SKM-1 (cell line): Measurements from ENCODE around the gene ITGB5.

Experiments used
- DNase-seq: peaks from one replicate; lab custom pipeline; 2025; ENCODE audit not compliant: unreplicated experiment; lab: John Stamatoyannopoulos, UW

Gene ITGB5

DNA sequence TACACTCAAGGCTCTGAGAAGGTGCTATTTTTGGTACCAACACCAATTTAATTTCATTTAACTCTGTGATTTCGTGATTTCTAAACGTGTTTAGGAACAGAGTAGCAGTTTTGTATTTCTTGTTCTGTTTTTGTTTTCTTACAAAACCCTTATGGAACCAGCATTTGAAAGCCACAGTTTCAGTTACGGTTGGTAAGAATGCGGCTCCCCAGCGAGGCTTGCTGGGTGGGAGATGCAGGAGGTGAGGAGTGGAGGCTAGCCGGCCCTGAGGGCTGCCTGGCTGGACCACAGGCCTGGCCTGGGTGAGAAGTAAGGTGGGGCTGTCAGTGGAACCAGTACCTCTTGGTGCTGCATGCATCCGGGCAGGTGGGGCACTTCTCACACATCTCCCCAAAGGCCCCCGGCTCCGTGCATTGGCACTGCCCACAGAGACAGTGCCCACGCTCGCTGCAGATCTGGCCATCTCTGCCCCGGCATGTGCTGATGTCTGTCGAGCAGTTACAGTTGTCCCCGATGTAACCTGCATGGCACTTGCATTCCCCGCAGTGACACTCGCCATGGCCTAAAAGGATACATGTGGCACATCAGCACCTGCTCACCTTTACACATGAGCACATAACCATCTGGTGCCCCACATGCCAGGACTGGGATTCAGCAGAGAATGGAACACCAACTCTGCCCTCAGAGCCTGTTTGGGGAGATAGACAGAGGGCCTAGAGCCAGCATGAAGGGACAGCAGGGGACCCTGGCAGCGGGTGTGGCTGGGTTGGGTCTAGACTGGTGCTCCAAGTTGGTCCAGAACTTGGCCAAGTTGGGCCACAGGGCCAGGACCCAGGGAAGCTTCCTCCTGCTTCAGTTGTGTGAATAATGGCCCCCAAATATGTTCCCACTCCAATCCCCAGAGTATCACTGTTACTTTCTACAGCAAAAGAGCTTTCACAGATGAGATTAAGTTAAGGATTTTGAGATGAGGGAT is 113.5 kb downstream of the ITGB5 start:
- DNase-seq = no peak

DNA sequence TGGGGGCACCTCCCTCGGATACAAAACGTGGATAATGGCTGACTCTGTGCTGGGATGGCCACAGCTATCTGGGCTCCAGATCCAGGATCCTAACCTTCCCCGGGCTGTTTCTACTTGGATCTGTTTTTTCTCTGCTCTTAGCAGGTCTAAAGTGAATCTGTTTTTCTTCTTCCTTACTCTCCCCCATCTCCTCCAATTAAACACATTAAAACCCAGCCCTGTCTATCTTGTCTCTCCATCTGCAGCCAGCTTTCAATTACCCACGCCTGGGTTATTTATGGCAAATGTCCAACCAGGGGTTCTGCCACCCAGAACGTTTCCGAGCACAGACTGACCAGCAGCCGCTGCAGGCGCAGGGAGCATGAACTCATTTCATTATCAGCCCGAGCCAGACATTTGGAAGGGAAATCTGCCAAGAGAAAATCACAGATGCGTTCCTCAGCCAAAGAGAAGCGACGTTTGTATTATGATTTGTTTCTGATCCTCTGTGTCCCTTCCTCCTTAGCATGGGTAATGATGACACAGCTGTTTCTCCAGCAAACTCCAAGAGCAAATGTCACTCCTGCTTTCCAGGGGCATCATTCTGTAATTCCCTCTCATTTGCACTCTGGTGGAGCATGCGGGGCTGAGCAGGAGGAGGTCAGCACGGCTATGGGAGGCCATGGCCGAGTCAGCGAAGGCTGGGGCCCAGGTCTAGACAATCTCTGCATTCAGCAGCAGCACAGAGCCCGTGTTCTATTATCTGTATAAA is 114.9 kb downstream of the ITGB5 start:
- DNase-seq = no peak

DNA sequence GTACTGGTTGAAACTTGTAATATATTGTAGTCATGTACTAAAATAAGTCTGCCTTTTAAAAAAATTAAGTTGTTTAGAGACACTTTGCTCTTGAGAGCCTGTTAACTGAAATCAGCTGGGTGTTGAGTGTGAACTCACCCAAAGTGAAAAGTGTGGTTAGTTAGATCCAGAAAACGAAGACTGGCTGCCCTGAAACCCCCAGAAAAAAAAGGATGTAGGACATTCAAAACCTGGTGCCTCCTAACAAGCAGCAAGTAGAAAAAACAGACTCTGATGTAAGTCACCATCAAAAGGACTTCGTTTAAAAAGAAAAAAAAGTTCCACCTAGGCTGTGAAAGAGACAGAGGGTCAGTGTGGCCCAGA is 116.1 kb downstream of the ITGB5 start:
- no peak for DNase-seq

DNA sequence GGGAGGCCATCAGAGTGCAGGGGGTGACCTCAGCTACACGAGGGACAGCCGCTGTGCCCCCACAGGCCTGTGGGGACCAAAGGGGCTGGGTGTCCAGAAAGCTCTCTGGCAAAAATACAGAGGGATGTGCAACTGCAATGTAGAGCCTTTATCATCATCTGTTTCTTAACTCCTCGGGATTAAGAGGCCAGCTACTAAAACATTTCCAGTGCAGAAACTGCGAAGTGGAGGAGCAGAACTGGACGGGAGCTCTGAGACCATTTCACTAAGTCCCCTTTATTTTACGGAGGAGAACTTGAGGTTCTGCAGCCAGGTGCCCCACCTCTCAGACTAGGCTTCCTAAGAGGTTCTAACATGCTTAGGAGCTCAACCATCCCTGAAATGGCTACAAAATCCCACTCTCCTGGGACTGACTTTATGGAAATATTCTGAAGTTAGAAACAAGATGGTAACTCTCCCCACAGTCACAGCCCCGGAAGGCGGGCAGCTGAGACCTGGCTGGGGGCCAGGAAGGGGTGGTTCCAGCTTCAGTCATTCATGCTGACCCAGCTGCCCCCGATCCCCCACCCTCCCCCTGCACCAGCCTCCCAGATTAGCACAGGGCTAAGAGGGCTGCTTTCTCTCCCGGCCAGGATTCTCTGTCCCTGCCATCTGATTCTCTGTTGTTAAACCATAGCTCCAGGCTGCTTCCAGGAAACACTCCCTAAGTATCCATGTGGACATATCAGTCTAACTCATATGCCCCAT is 116.7 kb downstream of the ITGB5 start:
- DNase-seq = no peak

DNA sequence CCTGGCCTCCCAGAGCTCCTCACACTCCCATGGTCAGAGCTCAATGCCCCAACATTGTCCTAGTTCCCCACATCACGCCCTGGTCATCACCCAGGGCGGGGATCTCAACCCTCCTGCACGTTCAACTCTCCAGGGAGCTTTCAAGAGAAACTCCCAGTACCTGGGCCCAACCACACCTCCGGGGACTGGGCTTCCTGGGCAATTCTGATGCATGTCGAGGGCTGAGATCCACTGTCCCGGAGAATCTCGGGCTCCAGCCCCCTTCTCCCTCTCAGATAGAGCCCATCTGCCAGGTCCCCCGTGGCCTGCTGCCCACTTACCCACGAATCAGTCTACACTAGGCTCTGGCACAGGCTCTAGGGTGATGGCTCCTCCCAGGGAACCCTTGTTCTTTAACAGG is 117.7 kb downstream of the ITGB5 start:
- no peak for DNase-seq

DNA sequence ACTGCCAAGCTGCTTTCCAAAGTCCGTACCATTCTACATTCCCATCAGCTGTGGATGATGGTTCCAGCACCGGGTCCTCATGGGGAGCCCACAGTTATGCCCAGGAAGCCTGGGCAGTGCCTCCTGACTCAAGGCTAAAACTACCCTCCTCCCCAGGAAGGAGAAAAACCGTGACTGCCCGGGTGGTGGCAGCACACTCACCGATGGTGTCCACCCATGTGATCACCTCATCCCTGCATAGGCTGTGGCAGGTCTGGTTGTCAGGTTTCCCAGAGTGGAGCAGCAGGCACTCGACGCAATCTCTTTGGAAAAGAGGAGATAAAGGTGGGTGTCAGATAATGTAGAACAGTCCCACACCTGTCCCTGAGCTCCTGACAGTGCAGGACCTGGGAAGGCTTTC is 118.4 kb downstream of the ITGB5 start:
- no peak for DNase-seq

DNA sequence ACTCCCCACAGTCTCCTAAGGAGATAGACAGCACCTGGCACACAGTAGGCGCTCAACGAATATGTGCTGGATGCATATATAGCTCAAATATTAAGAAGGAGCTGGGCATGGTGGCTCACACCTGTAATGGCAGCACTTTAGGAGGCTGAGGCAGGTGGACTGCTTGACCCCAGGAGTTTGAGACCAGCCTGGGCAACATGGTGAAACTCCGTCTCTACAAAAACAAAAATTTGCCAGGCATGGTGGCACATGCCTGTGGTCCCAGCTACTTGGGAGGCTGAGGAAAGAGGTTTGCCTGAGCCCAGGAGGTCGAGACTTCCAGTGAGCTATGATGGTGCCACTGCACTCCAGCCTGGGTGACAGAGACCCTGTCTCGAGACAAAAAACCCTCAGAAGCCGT is 119.5 kb downstream of the ITGB5 start:
- DNase-seq = no peak

DNA sequence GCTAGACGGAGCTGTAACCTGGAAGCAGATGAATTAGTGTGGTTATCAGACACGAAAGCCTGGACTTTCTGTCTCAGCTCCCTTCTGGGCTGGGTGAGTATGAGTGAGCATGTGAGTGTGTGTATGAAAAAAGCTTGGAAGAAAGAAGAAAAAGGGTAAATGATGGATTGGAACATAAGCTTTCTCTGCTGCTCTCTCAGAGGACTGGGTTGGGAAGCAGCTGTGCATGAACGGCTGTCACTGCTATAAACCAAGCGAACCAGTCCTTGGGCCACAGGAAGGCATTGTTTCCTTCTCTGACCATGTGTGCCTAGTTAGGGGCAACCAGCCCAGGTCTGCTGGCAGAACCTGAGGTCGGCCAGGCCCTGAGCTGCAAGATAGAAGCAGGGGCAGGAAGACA is 119.9 kb downstream of the ITGB5 start:
- no peak for DNase-seq

DNA sequence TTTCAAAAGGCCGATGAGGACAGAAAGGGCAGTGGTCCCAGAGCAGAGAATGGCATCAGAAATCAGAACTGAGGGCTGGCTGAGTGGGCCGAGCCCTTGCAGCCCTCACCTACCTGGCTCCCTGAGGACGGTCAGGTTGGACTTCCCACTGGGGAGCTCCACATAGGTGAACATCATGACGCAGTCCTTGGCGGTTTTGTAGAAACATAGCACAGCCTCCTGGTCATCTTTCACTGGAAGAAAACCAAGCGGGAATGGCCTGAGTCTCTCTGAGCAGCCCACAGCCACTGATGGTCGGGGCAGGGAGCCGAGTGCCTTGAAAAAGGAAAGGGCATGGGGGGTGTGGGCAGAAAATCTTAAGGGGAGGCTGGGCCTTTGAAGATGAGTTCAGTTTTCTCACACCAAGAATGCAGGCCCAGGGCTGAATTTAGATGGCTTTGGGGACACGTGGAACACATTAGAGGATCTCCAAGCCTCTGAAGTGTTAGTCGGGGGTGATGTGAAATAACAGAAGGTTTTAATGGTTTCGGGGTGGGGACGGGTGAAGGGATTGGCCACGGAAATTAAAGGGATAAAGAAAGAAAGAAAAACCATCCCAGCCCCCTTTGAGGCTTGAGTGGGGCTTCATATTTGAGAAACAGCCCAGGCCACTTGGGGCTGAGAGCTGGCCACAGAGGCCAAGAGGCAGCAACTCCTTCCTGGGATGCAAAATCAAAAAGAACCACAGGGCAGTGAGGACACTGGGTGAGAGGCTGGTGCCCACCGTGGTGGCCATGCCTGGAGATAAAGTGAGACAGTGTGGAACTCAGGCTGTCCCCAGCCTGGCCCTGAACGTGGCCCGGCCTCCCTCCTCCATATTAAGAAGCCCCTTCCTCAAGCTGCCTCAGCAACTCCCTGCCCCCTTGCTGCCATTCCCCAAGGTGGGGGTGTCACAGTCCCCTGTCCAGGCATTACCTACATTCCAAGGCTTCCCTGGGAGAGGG is 120.8 kb downstream of the ITGB5 start:
- DNase-seq = no peak

DNA sequence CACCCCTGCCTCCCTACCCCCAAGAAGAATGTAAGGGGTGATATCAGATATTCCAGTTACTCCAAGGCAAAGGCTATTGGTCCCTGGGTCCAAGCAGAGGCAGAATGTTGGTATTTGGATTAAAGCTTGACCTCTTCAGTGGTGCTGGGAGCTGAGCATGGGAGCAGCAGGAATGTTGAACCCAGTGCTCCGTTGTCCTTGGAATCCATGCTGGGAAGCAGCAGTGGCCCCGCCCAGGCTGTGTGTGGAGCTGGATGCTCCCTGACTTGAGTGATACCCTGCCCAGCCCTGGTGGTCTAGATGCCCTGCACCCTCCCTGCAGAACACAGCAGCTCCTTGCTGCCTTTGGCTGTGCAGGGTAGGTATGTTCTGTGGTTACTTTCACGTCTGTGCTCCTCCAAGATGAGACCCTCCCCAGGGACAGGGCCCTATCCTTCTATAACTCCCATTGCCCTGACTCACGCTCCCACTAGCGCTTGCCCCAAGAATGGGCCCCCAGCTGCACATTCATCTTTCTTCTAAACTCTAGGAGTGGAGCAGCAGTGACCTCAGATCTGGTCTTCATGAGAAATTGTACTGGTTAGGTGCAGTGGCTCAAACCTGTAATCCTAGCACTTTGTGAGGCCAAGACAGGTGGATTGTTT is 121.8 kb downstream of the ITGB5 start:
- no peak for DNase-seq

DNA sequence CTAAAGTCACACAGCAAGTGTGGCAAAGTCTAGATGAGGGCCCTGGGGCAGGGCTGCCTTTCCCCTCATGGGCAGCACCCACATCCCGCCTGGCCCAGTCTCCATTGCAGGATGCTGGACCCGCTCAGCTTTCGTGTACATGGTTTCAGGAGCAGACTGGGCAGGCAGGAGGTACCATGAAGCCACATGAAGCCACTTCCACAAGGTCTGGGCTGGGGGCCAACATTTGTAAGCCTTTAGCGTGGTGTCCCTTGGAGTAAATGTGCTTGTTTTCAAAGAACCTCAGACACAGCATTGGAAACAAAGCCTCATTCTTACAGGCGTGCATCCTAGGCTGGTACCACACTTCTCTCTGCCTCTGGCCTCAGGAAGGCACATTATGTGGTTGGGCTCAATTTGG is 122.4 kb downstream of the ITGB5 start:
- no peak for DNase-seq

DNA sequence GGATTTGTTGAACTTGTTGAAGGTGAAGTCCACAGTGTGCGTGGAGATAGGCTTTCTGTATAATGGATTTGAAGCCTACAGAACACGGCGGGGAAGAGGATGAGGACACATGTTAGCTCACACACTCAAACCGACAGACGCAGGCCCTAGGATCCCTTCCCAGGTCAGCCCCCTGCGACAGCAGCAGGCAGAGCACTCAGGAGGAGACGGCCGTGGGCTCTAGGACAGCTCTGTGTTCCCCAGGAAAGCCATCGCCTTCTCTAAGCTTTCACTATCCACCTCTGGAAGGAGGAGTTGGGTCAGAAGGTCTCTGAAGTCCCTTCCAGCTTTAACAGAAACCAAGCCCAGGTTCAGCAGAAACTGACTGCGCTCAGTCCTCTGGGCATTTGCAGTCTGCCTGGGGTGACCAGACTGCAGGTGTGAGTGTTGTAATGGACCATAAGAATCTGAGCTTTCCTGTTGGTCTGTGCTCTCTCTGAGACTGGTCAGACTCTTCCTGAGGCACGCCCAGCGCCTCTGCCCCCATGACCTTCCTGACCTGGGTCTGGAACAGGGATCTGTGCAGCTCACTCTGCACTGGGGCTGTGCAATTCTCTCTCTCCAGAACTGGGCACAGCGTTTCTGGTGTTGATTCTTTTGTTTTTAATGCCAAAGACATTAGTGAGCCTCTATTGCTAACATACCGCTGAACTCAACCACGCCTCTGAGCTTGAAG is 123.4 kb downstream of the ITGB5 start:
- no peak for DNase-seq

DNA sequence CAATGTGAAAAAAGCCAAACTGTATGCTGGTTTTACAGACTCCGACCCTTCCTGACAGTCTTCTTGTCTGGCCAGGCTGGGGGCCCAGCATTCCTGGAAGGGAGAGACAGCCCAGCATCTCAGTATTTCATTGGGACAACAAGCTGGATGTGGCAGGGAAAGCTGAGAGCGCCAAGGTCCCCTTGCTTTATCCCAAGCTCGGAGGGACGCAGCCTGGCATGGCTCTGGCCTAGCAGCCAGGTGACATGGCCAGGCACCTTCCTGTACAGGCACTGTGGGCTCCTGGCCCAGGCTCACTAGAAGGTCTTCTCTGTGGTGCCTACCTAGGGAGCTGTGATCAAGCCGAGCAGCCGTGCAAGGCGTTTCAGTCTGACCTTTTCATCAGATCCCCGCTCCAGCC is 124.0 kb downstream of the ITGB5 start:
- no peak for DNase-seq

DNA sequence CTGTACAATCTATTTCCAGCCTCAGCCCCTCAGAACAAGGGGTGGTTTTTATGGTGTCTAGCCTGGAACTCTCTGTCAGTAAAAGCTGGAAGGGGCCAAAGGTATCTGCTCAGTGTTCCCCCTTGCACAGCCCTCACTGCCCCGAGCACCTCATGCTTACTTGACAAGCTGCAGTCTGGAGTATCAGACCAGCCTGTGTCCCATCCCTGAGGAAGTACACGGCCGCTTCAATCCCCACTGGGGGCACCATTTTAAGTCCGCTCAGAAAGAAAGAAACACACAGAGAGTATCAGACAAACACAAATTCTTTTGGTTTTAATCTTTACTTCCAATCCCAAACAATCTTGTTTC is 124.5 kb downstream of the ITGB5 start:
- DNase-seq = no peak

DNA sequence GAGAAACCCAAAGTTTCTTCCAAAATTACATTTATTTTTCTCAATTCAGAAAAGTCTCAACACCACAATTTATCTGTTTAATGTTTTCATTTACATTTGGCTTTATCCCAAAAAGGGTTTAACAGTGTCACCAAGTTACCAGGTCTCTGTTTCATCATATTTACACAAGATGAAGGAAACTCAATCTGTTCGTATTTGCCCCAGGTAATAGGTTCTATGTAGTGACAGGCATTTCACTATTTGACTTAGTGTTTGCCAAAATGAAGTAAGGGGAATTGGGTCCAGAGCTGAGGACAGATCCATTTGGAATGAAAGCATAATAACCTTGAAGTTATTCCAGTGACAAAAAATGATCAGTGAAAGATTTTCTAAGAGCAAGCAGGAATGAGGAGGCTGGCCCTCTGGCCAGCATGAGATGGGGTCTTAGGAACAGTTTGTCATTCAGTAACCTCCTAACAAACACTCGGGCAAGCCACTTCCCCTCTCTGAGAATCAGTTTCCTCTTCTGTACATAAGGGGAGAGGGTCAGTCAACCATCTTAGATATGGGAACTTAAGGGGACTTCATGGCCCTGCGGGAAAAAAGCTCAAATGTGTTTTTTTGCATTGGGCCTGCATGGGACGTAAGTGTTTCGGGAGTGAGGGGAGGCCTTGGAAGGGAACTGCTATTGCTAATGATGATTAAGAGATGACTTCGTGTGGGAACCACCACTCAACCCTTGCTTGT is 125.1 kb downstream of the ITGB5 start:
- no peak for DNase-seq

DNA sequence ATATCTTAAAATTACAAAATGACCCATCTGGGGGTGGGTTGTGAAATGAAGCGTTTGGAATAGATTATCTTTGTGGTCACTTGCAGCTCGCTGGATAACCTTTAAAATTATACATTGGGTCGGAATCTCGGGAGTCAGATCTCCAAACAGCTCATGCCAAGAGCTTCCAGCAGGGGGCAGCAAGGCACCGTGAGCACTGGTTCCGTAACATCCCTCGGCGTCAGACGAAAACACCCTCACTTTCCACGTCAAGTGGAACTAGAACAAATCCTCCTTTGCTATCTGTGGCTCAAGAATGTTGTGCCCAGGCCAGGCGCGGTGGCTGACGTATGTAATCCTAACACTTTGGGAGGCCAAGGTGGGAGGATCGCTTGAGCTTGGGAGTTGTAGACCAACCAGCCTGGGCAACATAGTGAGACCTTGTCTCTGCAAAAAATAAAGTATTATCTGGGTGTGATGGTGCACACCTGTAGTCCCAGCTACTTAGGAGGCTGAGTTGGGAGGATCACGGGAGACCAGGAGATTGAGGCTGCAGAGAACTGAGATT is 125.8 kb downstream of the ITGB5 start:
- DNase-seq = peak; percentile 66

DNA sequence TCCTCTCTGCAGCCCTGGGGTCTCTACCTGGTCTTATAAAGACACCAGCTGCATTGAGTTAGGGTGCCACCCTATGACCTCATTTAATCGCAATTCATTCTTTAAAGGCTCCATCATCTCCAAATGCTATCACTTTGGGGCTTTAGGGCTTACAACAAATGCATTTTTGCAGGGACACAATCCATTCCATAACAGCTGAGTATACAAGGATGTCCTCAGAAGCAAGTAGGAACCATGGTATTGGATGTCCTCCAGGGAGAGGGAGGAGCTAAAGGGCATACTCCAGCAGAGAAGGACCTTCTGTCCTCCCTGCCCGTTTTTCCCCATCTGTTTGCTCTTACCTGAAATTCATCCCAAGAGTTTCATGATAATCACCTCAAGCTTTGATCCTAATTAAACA is 126.6 kb downstream of the ITGB5 start:
- DNase-seq = no peak

DNA sequence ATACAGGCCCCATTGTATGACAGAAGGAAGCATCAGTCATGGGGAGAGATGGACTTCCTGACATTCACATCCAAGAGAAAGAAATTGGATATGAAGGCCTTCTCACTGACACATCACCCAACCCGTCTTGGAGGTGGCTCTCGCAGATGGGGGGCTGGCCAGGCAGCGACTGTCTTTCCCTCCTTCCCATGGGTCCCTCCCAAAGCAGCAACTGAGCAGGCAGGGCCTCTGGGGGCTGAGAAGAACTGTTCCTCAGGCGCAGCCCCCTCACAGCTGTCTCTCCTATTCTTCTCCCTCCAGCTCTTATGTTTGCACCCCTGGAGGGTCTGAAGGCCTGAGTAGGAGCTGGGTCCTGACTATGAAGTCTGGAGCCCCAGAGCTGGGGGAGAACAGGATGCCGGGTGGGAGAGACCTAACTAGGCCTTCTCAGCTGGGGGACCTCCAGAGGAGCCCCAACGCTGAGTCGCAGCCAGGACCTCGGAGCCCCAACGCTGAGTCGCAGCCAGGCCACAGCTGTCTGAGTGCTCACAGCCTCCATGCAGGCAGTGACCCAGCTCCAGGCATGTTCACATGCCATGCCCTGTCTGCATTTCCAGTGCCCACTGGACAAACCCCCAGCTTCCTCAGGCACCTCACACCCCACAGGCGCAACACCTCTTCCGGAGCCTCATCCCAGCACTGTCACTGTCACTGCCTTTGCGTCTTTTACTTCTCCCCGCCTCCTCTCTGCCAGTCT is 127.3 kb downstream of the ITGB5 start:
- no peak for DNase-seq
